Lung (tissue), 12 donors: ENCODE results near the gene PACS1. TPM values are rescaled to one million over a fixed set of nuclear protein-coding genes. Genes with fewer than 3 reads are reported as not detected.

Experiments
- ATAC-seq: fragments of 200-7000 bp; cut with Tn5 transposase; one replicate; pipeline ENCODE4 v1.9.1; 2020; ENCODE audit warnings: moderate number of reproducible peaks; ENCODE audit not compliant: insufficient read depth, low FRiP score
- DNase-seq, 3 donors: peaks; one replicate each; pipeline ENCODE4 v3.0.0-alpha.2; 2013 to 2017
- H3K27ac ChIP-seq, 2 donors: one replicate each; pipeline ENCODE4 v1.5.1; 2013; ENCODE audit warnings: mild to moderate bottlenecking in 2 of 2, moderate library complexity in 2 of 2, control low read depth in 1 of 2, inconsistent platforms in 1 of 2, low read depth in 1 of 2, low read length in 1 of 2
- H3K27me3 ChIP-seq, 3 donors: one replicate each; pipeline ENCODE4 v1.5.1; 2013; ENCODE audit warnings: low read length in 2 of 3; ENCODE audit not compliant: control insufficient read depth in 3 of 3, insufficient read depth in 3 of 3
- H3K36me3 ChIP-seq, 4 donors: one replicate each; pipeline ENCODE4 v1.5.1; 2013; ENCODE audit warnings: low read length in 4 of 4, mild to moderate bottlenecking in 1 of 4, moderate library complexity in 1 of 4; ENCODE audit not compliant: control insufficient read depth in 4 of 4, insufficient read depth in 4 of 4
- H3K4me1 ChIP-seq, 5 donors: one replicate each; pipeline ENCODE4 v1.5.1; 2013; ENCODE audit warnings: low read length in 5 of 5, mild to moderate bottlenecking in 2 of 5, moderate library complexity in 1 of 5; ENCODE audit not compliant: control insufficient read depth in 5 of 5, insufficient read depth in 5 of 5
- H3K4me3 ChIP-seq: one replicate; pipeline ENCODE4 v1.5.1; 2013; ENCODE audit warnings: mild to moderate bottlenecking, control low read depth, moderate library complexity
- H3K9ac ChIP-seq, 2 donors: one replicate each; pipeline ENCODE4 v1.5.1; 2013; ENCODE audit warnings: low read length in 2 of 2, control low read depth in 1 of 2; ENCODE audit not compliant: insufficient read depth in 1 of 2
- H3K9me3 ChIP-seq, 4 donors: one replicate each; pipeline ENCODE4 v1.5.1; 2013; ENCODE audit warnings: low read length in 3 of 4, mild to moderate bottlenecking in 1 of 4, moderate library complexity in 1 of 4; ENCODE audit not compliant: control insufficient read depth in 4 of 4, insufficient read depth in 3 of 4
- CTCF ChIP-seq: IDR thresholded peaks from 2 replicates; pipeline ENCODE4 v1.5.1; 2012; ENCODE audit warnings: mild to moderate bottlenecking; ENCODE audit errors: control extremely low read depth, extremely low read depth
- WGBS, 2 donors: extraction: QIAGEN DNeasy Blood & Tissue Kit; methylation state at CpG; one replicate each; pipeline ENCODE4 v1.1.7; 2013; 5-methylcytosine and 5-hydroxymethylcytosine counted together
- polyA plus RNA-seq, 2 donors: library from polyadenylated mRNA; stranded (reverse); fragments of 200-250 nt; gene quantifications; one replicate each; pipeline ENCODE4 v1.2.1, GENCODE V29; 2013
- total RNA-seq, 2 donors: library from RNA; depleted of rRNA in 1 of 2; stranded (reverse); fragments of >200 nt in 1 of 2; gene quantifications; one replicate each; pipeline ENCODE4 v1.2.1, GENCODE V29; 2014 to 2021
- donor health status: control.
- donor health status: control.
- donor health status: Bipolar disorder and iron deficiency.
- donor health status: healthy.
- donor health status: DM: yes; HTN: yes; CAD: no.

PACS1 gene
- total and polyA plus RNA-seq, 4 donors: 22.2 to 48.8 (median 34.7) TPM

GRCh38 chr11:66176650-66177049, 106.6 kb downstream of the PACS1 start:
- 83 to 91% methylated on average over 7 of the region's 7 CpGs for WGBS, 2 donors
- Histone ChIP-seq H3K36me3 (peaks cover 0 to 2% (median 0%) of the 10 kb centered on the region in 4 donors), H3K4me3 (no peak overlapping the region), H3K4me1 (peaks cover 0 to 2% (median 0%) of the 10 kb centered on the region in 5 donors), H3K27me3 (no peaks in the 10 kb centered on the region), H3K27ac (no peak overlapping the region), H3K9me3 (no peaks in the 10 kb centered on the region), H3K9ac (no peak overlapping the region)
- no peak for TF ChIP-seq CTCF
- no peak for DNase-seq
- no peak for ATAC-seq

- Histone ChIP-seq H3K27me3 (no peaks in the 10 kb centered on the region), H3K4me3 (no peak overlapping the region), H3K4me1 (peaks cover 0 to 2% (median 0%) of the 10 kb centered on the region in 5 donors), H3K9ac (no peak overlapping the region), H3K9me3 (no peaks in the 10 kb centered on the region), H3K36me3 (peaks cover 0 to 2% (median 0%) of the 10 kb centered on the region in 4 donors), H3K27ac (no peak overlapping the region)
- no peak for DNase-seq
- no peak for ATAC-seq
- WGBS, 2 donors: 98 to 100% methylated on average over 2 of the region's 2 CpGs
- TF ChIP-seq CTCF: no peak
Observed at GRCh38 chr11:66178183-66178582, 108.1 kb downstream of the PACS1 start.

GRCh38 chr11:66178871-66179270, 108.8 kb downstream of the PACS1 start:
- H3K27ac ChIP-seq: no peak overlapping the region
- no peak for DNase-seq
- no peak for TF ChIP-seq CTCF
- ATAC-seq: no peak
- H3K9ac ChIP-seq: no peak overlapping the region
- no peaks in the 10 kb centered on the region for H3K9me3 ChIP-seq
- H3K4me3 ChIP-seq: no peak overlapping the region
- peaks cover 0 to 2% (median 0%) of the 10 kb centered on the region in 5 donors for H3K4me1 ChIP-seq
- H3K27me3 ChIP-seq: no peaks in the 10 kb centered on the region
- H3K36me3 ChIP-seq: no peaks in the 10 kb centered on the region
